DND-41 (cell line): Measurements from ENCODE around the gene WDR18.

Experiments
- CTCF ChIP-seq: IDR thresholded peaks from 2 replicates; pipeline ENCODE4 v1.5.1; 2012; ENCODE audit warnings: borderline replicate concordance, low read length, moderate library complexity, mild to moderate bottlenecking; ENCODE audit not compliant: poor library complexity, severe bottlenecking; ENCODE audit errors: extremely low read depth
- EZH2 ChIP-seq: IDR thresholded peaks from 3 replicates; pipeline ENCODE4 v1.6.1; 2012; ENCODE audit warnings: borderline replicate concordance, low read depth, mild to moderate bottlenecking, moderate library complexity, low read length, inconsistent platforms; ENCODE audit not compliant: severe bottlenecking

- TF ChIP-seq CTCF: no peak
- no peak for TF ChIP-seq EZH2
Measured at GRCh38 chr19:960020-960419, 24.1 kb upstream of the WDR18 start.
